AG09319 (cell line): Measurements from ENCODE around the gene LAIR2.
A peak's percentile ranks its signal among the peaks of the same experiment; 100 is the strongest.
"Not testable (repeated sequence)": the region's sequence is repeated elsewhere in the genome, so short reads cannot be mapped to it uniquely, and the experiment has no call there.

Experiments used
- DNase-seq: peaks from one replicate; pipeline ENCODE4 v3.0.0-alpha.2; 2010; ENCODE audit warnings: low read depth; ENCODE audit errors: extremely low read depth
- TF ChIP-seq, protein P1 (sequence below): IDR thresholded peaks from 2 replicates; pipeline ENCODE4 v1.5.1; 2011; ENCODE audit warnings: low read depth, mild to moderate bottlenecking, inconsistent platforms, low read length, moderate library complexity

LAIR2 gene

DNA sequence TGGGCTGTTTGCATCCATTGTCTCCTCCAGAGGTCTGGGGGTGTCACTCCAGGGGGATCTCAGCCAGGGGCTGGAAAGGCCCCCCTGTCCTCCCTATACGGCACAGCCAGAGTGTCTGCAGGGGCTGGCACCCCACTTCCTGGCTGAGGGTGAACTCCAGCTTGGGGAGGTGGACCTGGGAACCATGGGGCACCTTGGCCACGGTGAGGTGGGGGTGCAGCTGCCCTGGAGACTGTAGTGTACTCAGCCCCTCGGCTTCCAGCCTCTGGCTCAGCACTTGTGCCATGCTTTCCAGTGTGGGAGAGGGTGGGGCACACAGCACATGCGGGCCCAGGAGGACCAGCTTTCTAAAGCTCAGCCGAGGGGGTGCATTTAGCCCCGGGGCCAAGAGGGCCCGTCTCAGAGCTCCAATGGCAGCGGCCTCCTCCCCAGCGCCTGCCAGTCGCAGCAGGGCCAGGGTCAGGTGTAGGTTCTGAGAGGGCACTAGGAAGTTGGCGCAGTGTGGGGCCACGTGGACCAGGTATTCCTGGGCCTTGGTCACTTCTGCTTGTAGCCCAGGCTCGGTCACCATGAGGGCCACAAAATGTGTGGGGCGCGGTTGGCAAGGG lies 40.5 kb upstream of the LAIR2 start:
- no peak for DNase-seq
- TF ChIP-seq, protein P1, sequence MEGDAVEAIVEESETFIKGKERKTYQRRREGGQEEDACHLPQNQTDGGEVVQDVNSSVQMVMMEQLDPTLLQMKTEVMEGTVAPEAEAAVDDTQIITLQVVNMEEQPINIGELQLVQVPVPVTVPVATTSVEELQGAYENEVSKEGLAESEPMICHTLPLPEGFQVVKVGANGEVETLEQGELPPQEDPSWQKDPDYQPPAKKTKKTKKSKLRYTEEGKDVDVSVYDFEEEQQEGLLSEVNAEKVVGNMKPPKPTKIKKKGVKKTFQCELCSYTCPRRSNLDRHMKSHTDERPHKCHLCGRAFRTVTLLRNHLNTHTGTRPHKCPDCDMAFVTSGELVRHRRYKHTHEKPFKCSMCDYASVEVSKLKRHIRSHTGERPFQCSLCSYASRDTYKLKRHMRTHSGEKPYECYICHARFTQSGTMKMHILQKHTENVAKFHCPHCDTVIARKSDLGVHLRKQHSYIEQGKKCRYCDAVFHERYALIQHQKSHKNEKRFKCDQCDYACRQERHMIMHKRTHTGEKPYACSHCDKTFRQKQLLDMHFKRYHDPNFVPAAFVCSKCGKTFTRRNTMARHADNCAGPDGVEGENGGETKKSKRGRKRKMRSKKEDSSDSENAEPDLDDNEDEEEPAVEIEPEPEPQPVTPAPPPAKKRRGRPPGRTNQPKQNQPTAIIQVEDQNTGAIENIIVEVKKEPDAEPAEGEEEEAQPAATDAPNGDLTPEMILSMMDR, result no peak

DNA sequence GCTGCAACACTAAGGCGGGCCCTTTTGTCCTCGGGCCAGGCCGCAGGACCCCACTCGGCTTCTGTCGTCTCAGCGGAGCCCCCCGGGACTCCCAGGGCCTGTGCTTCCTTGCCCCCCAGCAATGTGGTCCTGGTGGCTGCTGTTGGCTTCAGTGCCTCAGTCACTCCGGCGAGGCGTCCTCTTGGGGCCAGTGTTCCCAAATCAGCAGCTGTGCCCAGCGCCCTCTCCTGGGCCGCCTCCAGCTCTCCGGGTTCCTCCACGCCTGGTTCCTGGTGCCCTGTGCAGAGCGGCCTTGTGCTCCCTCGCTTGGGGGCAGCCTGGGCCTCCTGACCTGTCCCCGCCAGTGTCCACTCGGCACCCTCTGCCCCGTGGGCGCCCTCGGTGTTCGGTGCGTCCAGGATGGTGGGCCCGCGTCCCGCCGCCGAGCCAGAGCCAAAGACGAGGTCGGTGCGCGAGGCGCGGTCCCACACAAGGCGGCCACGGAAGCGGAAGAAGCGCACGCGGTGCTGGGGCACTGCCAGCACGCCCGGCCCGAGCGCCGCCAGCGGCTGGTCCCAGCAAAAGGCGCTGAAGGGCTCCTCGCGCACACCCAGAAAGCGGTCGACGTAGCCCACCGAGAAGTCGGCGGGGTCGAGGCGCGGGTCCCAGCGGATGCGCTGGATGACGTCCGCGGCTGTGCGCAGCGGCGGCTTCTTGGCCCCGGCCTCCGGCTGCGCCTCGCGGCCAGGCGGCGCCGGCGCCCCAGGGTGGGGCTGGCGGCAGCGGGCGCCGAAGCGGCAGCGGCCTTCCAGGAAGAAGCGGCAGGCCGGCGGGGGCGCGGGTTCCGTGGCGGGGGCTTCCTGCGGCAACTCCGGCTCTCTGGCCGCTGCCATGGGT lies 39.7 kb upstream of the LAIR2 start:
- no peak for DNase-seq
- TF ChIP-seq, protein P1, result peak; percentile 16

DNA sequence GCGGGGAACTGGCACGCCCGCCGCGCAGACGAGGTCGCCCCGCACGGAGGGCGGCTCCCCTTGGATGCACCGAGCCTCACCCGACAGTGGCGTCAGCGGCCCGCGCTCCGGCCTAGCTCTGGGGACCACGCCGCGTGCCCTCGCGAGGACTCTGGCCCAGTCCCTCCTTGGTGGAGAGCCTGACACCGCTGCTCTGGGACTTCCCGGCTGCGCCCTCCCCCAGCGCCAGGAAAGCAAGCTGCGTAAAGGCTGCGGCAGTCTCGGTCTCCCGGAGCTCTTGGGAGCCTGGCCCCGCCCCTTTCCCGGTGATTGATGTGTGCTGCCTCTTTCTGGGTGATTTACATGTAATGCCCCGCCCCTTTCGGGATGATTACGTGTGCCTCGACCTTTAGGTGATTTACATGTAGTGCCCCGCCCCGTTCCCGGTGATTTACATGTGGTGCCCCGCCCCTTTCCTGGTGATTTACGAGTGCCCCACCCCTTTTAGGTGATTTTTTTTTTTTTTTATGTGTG lies 39.0 kb upstream of the LAIR2 start, which contains the start of gene LENG9:
TSS of gene LENG9 (minus strand) at position 248 of the 513 bp plus-strand sequence. CDS start 252 bp downstream, outside the sequence.
- TF ChIP-seq, protein P1, result no peak
- DNase-seq, result peak; percentile 98

DNA sequence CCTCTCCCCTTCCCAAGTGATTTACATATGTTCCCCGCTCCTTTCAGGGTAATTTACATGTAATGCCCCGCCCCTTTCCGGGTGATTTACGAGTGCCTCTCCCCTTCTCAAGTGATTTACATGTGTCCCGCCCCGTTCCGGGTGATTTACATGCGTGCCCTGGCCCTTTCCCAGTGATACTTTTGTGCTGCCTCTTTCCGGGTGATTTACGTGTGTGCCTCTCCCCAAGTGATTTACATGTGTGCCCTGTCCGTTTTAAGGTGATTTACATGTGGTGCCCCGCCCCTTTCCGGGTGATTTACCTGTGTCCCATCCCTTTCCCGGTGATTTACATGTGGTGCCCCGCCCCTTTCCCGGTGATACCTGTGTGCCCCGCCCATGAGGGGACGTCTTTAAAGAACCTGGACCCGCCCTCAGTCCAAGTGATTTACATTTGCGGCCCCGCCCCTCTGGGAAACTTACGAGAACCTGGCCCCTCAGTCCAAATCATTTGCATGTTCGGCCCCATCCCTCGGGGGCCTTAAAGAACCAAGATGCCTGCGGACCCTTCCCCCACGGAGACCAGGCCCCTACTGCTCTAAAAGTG lies 38.5 kb upstream of the LAIR2 start:
- TF ChIP-seq, protein P1, result no peak
- no peak for DNase-seq

DNA sequence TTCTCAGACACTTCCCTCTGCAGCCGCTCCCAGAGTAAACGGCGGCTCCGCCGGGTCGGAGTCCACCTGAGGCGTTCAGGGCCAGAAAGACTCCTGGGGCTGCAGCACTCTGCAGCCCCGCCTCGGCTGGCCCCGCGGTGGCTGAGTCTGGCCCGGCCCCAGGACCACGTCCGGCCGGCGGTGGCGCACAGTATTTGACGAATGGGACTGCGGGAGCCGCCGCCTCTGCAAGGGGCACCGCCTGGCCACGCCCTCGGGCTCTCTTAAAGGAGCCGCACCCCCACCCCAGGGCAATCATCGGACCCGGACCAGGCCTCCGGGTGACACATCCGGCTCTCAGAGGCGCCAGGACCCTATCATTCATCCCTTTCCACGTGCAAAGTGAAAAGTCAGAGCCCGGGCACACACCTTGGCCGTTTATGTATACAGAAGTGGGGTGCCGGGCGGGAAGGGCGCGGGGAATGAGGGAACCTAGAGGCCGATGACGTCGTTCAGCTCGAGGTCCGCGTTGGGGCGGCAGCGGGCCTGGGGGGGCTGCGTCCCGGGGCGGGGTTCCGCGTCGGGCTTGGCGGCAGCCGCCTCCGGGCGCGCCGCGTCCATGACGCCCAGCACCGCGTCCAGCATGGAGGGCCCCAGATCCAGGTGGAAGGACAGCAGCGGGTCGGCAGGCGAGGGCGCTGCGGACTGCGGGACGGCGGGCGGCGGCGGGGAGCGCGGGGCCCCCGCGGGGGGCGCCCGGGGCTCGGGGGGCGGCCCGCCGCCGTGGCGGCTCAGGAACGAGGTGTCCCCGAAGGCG lies 37.8 kb upstream of the LAIR2 start:
- TF ChIP-seq, protein P1, result no peak
- DNase-seq, result no peak

DNA sequence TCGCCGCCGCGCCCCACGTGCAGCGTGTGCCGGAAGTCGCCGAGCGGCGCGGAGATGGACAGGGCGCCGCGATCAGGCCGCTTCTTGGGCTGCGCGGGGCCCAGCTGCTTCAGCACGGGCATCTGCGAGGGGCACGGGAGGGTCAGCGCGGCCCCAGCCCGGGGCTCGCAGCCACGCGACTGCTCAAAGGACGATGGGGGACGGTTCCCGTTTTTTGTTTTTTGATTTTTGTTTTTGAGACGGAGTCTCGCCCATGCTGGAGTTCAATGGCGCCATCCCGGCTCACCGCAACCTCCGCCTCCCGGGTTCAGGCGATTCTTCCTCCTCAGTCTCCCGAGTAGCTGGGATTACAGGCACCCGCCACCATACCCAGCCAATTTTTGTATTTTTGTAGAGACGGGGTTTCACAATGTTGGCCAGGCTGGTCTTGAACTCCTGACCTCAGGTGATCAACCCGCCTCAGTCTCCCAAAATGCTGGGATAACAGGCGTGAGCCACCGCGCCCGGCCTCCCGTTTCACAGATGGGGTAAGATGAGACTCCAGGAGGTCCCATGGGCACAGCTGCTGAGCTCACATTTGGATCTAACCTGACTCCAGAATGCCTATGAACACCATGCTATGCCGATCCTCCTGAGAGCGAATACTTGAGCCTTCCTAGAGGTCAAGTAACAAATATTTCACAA lies 37.1 kb upstream of the LAIR2 start:
- no peak for DNase-seq
- TF ChIP-seq, protein P1, result no peak

DNA sequence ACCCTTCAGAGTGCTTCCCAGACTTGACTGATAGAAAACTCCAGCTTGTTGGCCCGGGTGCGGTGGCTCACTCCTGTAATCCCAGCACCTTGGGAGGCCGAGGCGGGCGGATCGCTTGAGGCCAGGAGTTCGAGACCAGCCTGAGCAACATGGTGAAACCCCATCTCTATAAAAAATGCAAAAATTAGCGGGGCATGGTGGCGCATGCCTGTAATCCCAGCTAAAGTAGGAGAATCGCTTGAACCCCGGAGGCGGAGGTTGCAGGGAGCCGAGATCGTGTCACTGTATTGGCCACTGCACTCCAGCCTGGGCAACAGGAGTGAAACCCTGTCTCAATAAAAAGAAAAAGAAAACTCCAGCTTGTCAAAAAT lies 36.5 kb upstream of the LAIR2 start:
- not testable (repeated sequence) for DNase-seq
